ENCODE data around the gene VRK1.

VRK1 gene

GRCh38 chr14:96858643-96859042 is 61.5 kb downstream of the VRK1 start:
- peaks cover 59% of the 10 kb centered on the region for H3K36me3 ChIP-seq (ENCODE audit: insufficient read depth, low read length)
- H3K4me2 ChIP-seq (ENCODE audit: low read depth, low read length, poor library complexity, severe bottlenecking), result no peak overlapping the region
- H3K27me3 ChIP-seq (ENCODE audit: insufficient read depth, low read length, poor library complexity, severe bottlenecking), result no peaks in the 10 kb centered on the region
- no peak for TF ChIP-seq EZH2phosphoT487 (IDR thresholded peaks at IDR 0.05; ENCODE audit: borderline replicate concordance)
- TF ChIP-seq, protein P1, sequence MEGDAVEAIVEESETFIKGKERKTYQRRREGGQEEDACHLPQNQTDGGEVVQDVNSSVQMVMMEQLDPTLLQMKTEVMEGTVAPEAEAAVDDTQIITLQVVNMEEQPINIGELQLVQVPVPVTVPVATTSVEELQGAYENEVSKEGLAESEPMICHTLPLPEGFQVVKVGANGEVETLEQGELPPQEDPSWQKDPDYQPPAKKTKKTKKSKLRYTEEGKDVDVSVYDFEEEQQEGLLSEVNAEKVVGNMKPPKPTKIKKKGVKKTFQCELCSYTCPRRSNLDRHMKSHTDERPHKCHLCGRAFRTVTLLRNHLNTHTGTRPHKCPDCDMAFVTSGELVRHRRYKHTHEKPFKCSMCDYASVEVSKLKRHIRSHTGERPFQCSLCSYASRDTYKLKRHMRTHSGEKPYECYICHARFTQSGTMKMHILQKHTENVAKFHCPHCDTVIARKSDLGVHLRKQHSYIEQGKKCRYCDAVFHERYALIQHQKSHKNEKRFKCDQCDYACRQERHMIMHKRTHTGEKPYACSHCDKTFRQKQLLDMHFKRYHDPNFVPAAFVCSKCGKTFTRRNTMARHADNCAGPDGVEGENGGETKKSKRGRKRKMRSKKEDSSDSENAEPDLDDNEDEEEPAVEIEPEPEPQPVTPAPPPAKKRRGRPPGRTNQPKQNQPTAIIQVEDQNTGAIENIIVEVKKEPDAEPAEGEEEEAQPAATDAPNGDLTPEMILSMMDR (conservative IDR thresholded peaks at IDR 0.05; ENCODE audit: low read length), result no peak
- no peaks in the 10 kb centered on the region for H3K9me3 ChIP-seq (ENCODE audit: insufficient read depth, low read depth, low read length)
- H3K9ac ChIP-seq (ENCODE audit: low read depth, low read length, poor library complexity, severe bottlenecking), result no peak overlapping the region
- H3K9me2 ChIP-seq (replicated peaks; ENCODE audit: low read depth, low read length), result no peaks in the 10 kb centered on the region
- H3K4me1 ChIP-seq (ENCODE audit: insufficient read depth, low read length, poor library complexity, severe bottlenecking), result no peaks in the 10 kb centered on the region
- H3K4me3 ChIP-seq (ENCODE audit: low read length, poor library complexity, severe bottlenecking), result no peak overlapping the region
- H3F3A ChIP-seq (ENCODE audit: low read depth), result no peaks in the 10 kb centered on the region
- no peak overlapping the region for H2AFZ ChIP-seq (ENCODE audit: low read length)
- H4K20me1 ChIP-seq (ENCODE audit: insufficient read depth, low read length, poor library complexity, severe bottlenecking), result no peaks in the 10 kb centered on the region
- no peaks in the 10 kb centered on the region for H3K79me2 ChIP-seq (ENCODE audit: insufficient read depth, low read length)

DNA sequence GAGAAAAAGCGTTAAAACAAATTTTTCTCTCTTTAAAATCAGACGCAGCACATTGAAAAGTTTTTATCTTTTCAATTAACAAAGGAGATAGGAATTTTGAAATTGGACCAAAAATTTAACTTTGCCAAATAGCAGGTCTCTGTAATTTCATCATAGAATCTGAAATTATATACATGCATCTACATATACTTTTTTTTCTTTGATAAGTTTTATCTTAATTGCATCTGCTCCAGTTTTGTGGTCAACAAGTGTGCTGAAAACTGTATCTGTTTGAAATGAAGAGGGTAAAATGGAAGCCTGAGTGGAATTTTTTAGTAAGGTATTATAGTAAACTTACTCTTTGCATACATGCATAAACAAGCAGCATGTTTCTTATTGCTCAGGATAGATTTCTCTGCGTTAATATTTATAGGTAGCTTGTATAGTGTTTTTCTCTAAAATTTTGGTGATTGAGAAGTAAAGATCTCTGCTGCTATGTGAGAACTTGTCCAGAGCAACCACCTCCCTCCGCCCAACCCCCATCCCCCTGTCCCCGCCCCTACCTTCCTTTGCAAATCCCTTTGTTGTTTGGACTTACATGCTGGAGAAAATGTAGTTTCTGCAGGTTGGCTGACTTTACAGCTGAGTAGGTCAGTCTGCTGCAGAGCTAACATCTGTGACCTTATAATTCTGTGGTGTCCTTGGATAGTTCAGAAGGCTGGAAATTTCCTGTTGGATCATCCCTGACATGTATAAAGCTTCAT is 64.6 kb downstream of the VRK1 start:
- Histone ChIP-seq H3K4me1 (ENCODE audit: insufficient read depth, low read length, poor library complexity, severe bottlenecking) (no peaks in the 10 kb centered on the region), H3K36me3 (ENCODE audit: insufficient read depth, low read length) (peaks cover 54% of the 10 kb centered on the region), H3K9me2 (replicated peaks; ENCODE audit: low read depth, low read length) (no peaks in the 10 kb centered on the region), H3K9me3 (ENCODE audit: insufficient read depth, low read depth, low read length) (no peaks in the 10 kb centered on the region), H3K4me2 (ENCODE audit: low read depth, low read length, poor library complexity, severe bottlenecking) (no peak overlapping the region), H4K20me1 (ENCODE audit: insufficient read depth, low read length, poor library complexity, severe bottlenecking) (no peaks in the 10 kb centered on the region), H3K4me3 (ENCODE audit: low read length, poor library complexity, severe bottlenecking) (no peak overlapping the region), H3K27me3 (ENCODE audit: insufficient read depth, low read length, poor library complexity, severe bottlenecking) (no peaks in the 10 kb centered on the region), H3F3A (ENCODE audit: low read depth) (no peaks in the 10 kb centered on the region), H3K79me2 (ENCODE audit: insufficient read depth, low read length) (no peaks in the 10 kb centered on the region), H2AFZ (ENCODE audit: low read length) (no peak overlapping the region), H3K9ac (ENCODE audit: low read depth, low read length, poor library complexity, severe bottlenecking) (no peak overlapping the region)
- TF ChIP-seq, protein P1 (conservative IDR thresholded peaks at IDR 0.05; ENCODE audit: low read length), result no peak
- no peak for TF ChIP-seq EZH2phosphoT487 (IDR thresholded peaks at IDR 0.05; ENCODE audit: borderline replicate concordance)

- Histone ChIP-seq H3K79me2 (ENCODE audit: insufficient read depth, low read length) (no peaks in the 10 kb centered on the region), H3K9ac (ENCODE audit: low read depth, low read length, poor library complexity, severe bottlenecking) (no peak overlapping the region), H3K9me2 (replicated peaks; ENCODE audit: low read depth, low read length) (no peaks in the 10 kb centered on the region), H3K9me3 (ENCODE audit: insufficient read depth, low read depth, low read length) (no peaks in the 10 kb centered on the region), H2AFZ (ENCODE audit: low read length) (no peak overlapping the region), H3F3A (ENCODE audit: low read depth) (no peaks in the 10 kb centered on the region), H3K36me3 (ENCODE audit: insufficient read depth, low read length) (peaks cover 37% of the 10 kb centered on the region), H3K4me2 (ENCODE audit: low read depth, low read length, poor library complexity, severe bottlenecking) (no peak overlapping the region), H4K20me1 (ENCODE audit: insufficient read depth, low read length, poor library complexity, severe bottlenecking) (no peaks in the 10 kb centered on the region), H3K4me3 (ENCODE audit: low read length, poor library complexity, severe bottlenecking) (no peak overlapping the region), H3K4me1 (ENCODE audit: insufficient read depth, low read length, poor library complexity, severe bottlenecking) (no peaks in the 10 kb centered on the region), H3K27me3 (ENCODE audit: insufficient read depth, low read length, poor library complexity, severe bottlenecking) (no peaks in the 10 kb centered on the region)
- TF ChIP-seq, protein P1 (conservative IDR thresholded peaks at IDR 0.05; ENCODE audit: low read length), result no peak
- TF ChIP-seq EZH2phosphoT487 (IDR thresholded peaks at IDR 0.05; ENCODE audit: borderline replicate concordance), result no peak
These were observed 66.3 kb downstream of the VRK1 start for GRCh38 chr14:96863327-96863985.

Measured in Loucy (cell line).